A549 (cell line): Measurements from ENCODE around the gene ROPN1. TPM values are rescaled to one million over a fixed set of nuclear protein-coding genes. Genes with fewer than 3 reads are reported as not detected.

Experiments
- ATAC-seq, 2 experiments: fragments of 200-7000 bp in 1 of 2; fragments of >200 bp in 1 of 2; cut with Nextera tagmentation in 1 of 2; cut with Tn5 transposase in 1 of 2; 3 replicates each; pipeline versions ENCODE4 v1.8.0 to v1.9.1; 2018 to 2020; ENCODE audit warnings: mild to moderate bottlenecking in 1 of 2, moderate library complexity in 1 of 2
- CTCF ChIA-PET: fragments of 300-600 bp; sonication (Branson Sonifier 250); formaldehyde crosslinking; extraction: SDS; loops from one replicate; lab custom pipeline; 2021; ENCODE audit warnings: antibody characterized with exemption, inconsistent platforms; lab: Yijun Ruan, JAX
- POLR2A ChIA-PET: fragments of 350-600 bp; formaldehyde crosslinking; extraction: SDS; loops from one replicate; lab custom pipeline; 2021; ENCODE audit warnings: antibody characterized with exemption, inconsistent platforms; lab: Yijun Ruan, JAX
- DNase-seq, 2 experiments: peaks; one replicate each; pipeline versions ENCODE4 v3.0.0 to v3.0.0-alpha.2; 2011 to 2016; ENCODE audit warnings: low read depth in 1 of 2, low spot score in 1 of 2
- FAIRE-seq: peaks from 2 replicates; lab custom pipeline; 2011; peaks lifted over from hg19 to GRCh38; lab: Jason Lieb, UNC
- H3K27ac ChIP-seq, 2 experiments: fragments of >200 bp; sonication (Bioruptor Twin); formaldehyde crosslinking; 3 replicates each; pipeline ENCODE4 v1.5.1; 2016 to 2017
- H3K4me1 ChIP-seq: fragments of >200 bp; sonication (Bioruptor Twin); formaldehyde crosslinking; 3 replicates; pipeline ENCODE4 v1.6.1; 2016
- H3K4me2 ChIP-seq: fragments of >200 bp; sonication (Bioruptor Twin); formaldehyde crosslinking; 3 replicates; pipeline ENCODE4 v1.6.1; 2016
- H3K4me3 ChIP-seq: fragments of >200 bp; sonication (Bioruptor Twin); formaldehyde crosslinking; 3 replicates; pipeline ENCODE4 v1.5.1; 2016
- H3K9me3 ChIP-seq: fragments of >200 bp; sonication (Bioruptor Twin); formaldehyde crosslinking; 3 replicates; pipeline ENCODE4 v1.6.1; 2016
- ATOH8 ChIP-seq: fragments of 250-450 bp; sonication (Bioruptor Pico); IDR thresholded peaks from 2 replicates; pipeline ENCODE4 v1.5.0; 2020; ENCODE audit warnings: low read depth, mild to moderate bottlenecking, moderate library complexity
- BHLHE40 ChIP-seq: IDR thresholded peaks from 2 replicates; pipeline ENCODE4 v1.6.1; 2012; ENCODE audit warnings: low read depth, low read length, inconsistent platforms
- CBX2 ChIP-seq: fragments of 200-600 bp; sonication (generic); IDR thresholded peaks from 2 replicates; pipeline ENCODE4 v1.6.1; 2016; ENCODE audit warnings: low read depth, mild to moderate bottlenecking, borderline replicate concordance
- CEBPB ChIP-seq, 2 experiments: fragments of >200 bp in 1 of 2; sonication (Bioruptor Twin) in 1 of 2; formaldehyde crosslinking in 1 of 2; IDR thresholded peaks; 2 replicates each; pipeline ENCODE4 v1.6.1; 2012 to 2016
- CHD2 ChIP-seq: fragments of 150-350 bp; IDR thresholded peaks from 2 replicates; pipeline ENCODE4 v1.6.1; 2014; ENCODE audit warnings: low read length; ENCODE audit not compliant: partially characterized antibody
- CHD4 ChIP-seq: fragments of 200-600 bp; sonication (generic); IDR thresholded peaks from 2 replicates; pipeline ENCODE4 v1.6.1; 2016; ENCODE audit warnings: antibody characterized with exemption, mild to moderate bottlenecking, borderline replicate concordance
- E2F6 ChIP-seq: IDR thresholded peaks from 2 replicates; pipeline ENCODE4 v1.6.1; 2012; ENCODE audit warnings: low read depth, borderline replicate concordance
- EP300 ChIP-seq, 2 experiments: fragments of >200 bp; sonication (Bioruptor Twin); formaldehyde crosslinking; IDR thresholded peaks; 2 replicates in 1 of 2; 3 replicates in 1 of 2; pipeline ENCODE4 v1.6.1; 2016 to 2017
- ESRRA ChIP-seq: fragments of 150-350 bp; IDR thresholded peaks from 2 replicates; pipeline ENCODE4 v1.6.1; 2014; ENCODE audit warnings: mild to moderate bottlenecking, low read length, borderline replicate concordance
- FOSL2 ChIP-seq, 2 experiments: fragments of 450-650 bp in 1 of 2; fragments of >200 bp in 1 of 2; sonication (Bioruptor Twin) in 1 of 2; formaldehyde crosslinking; IDR thresholded peaks; 2 replicates each; pipeline versions ENCODE4 v1.5.0 to v1.6.1; 2016 to 2020; ENCODE audit warnings: mild to moderate bottlenecking in 1 of 2, moderate library complexity in 1 of 2
- FOXS1 ChIP-seq: fragments of 250-450 bp; sonication (Bioruptor Pico); IDR thresholded peaks from 2 replicates; pipeline ENCODE4 v1.5.0; 2020; ENCODE audit warnings: mild to moderate bottlenecking, moderate library complexity
- GATA3 ChIP-seq: IDR thresholded peaks from 2 replicates; pipeline ENCODE4 v1.6.1; 2012; ENCODE audit warnings: borderline replicate concordance
- HMGXB4 ChIP-seq: fragments of 250-450 bp; sonication (Bioruptor Pico); IDR thresholded peaks from 2 replicates; pipeline ENCODE4 v1.5.0; 2021; ENCODE audit warnings: mild to moderate bottlenecking, moderate library complexity, borderline replicate concordance
- HOXA7 ChIP-seq: fragments of 250-450 bp; sonication (Bioruptor Pico); IDR thresholded peaks from 2 replicates; pipeline ENCODE4 v1.5.0; 2020; ENCODE audit warnings: mild to moderate bottlenecking, moderate library complexity
- HOXB13 ChIP-seq: fragments of 250-450 bp; sonication (Bioruptor Pico); IDR thresholded peaks from 2 replicates; pipeline ENCODE4 v1.5.0; 2020; ENCODE audit warnings: low read depth, mild to moderate bottlenecking, moderate library complexity
- JUN ChIP-seq, 2 experiments: fragments of >200 bp; sonication (Bioruptor Twin); formaldehyde crosslinking; IDR thresholded peaks; 2 replicates in 1 of 2; 3 replicates in 1 of 2; pipeline ENCODE4 v1.6.1; 2016 to 2017
- MYC ChIP-seq: IDR thresholded peaks from 2 replicates; pipeline ENCODE4 v1.6.1; 2012; ENCODE audit warnings: mild to moderate bottlenecking, inconsistent platforms, low read length, improper control_type of control experiment, borderline replicate concordance
- PBX3 ChIP-seq: IDR thresholded peaks from 2 replicates; pipeline ENCODE4 v1.6.1; 2012
- POLR2A ChIP-seq: IDR thresholded peaks from 2 replicates; pipeline ENCODE4 v1.6.1; 2012; ENCODE audit warnings: mild to moderate bottlenecking, low read length
- POLR2AphosphoS2 ChIP-seq: conservative IDR thresholded peaks from 2 replicates; pipeline ENCODE4 v1.6.1; 2012; ENCODE audit warnings: low read length, improper control_type of control experiment, inconsistent platforms
- RARB ChIP-seq: fragments of 250-450 bp; sonication (Bioruptor Pico); IDR thresholded peaks from 2 replicates; pipeline ENCODE4 v1.8.0; 2021; ENCODE audit warnings: mild to moderate bottlenecking, moderate library complexity
- RCOR1 ChIP-seq: fragments of 150-350 bp; IDR thresholded peaks from 2 replicates; pipeline ENCODE4 v1.6.1; 2014; ENCODE audit warnings: antibody characterized with exemption, low read length, low read depth
- REST ChIP-seq: fragments of 200-600 bp; sonication (generic); IDR thresholded peaks from 2 replicates; pipeline ENCODE4 v1.6.1; 2016; ENCODE audit warnings: antibody characterized with exemption, mild to moderate bottlenecking, moderate library complexity
- TP53 ChIP-seq: fragments of 250-450 bp; sonication (Bioruptor Pico); IDR thresholded peaks from 2 replicates; pipeline ENCODE4 v1.5.0; 2021; ENCODE audit warnings: mild to moderate bottlenecking, moderate library complexity
- ZFP36 ChIP-seq: fragments of 450-650 bp; IDR thresholded peaks from 2 replicates; pipeline ENCODE4 v1.6.1; 2014; ENCODE audit warnings: borderline replicate concordance; ENCODE audit not compliant: partially characterized antibody
- ZNF302 ChIP-seq: fragments of 250-450 bp; sonication (Bioruptor Pico); IDR thresholded peaks from 2 replicates; pipeline ENCODE4 v1.9.0; 2021; ENCODE audit warnings: inconsistent platforms, mild to moderate bottlenecking, moderate library complexity
- WGBS: methylation state at CpG from one replicate; pipeline ENCODE4 v1.1.6; 2017; ENCODE audit errors: missing lambda C conversion rate; 5-methylcytosine and 5-hydroxymethylcytosine counted together
- polyA plus RNA-seq, 4 experiments: library from polyadenylated mRNA; depleted of rRNA in 3 of 4; stranded (reverse); fragments of >200 nt; fragmentation: RNase III in 1 of 4; extraction: RNeasy Plus Mini Kit Qiagen cat#74134 plus additional on column Dnase treatment in 1 of 4; gene quantifications; 2 replicates in 3 of 4; 3 replicates in 1 of 4; pipeline ENCODE4 v1.2.3, GENCODE V29; 2011 to 2017

ROPN1 gene
- polyA plus RNA-seq, 2 of the 4 experiments (the other 2 are of a cell fraction) = not detected

- TF ChIP-seq ZNF302 = no peak
- no peak for TF ChIP-seq ESRRA
- no peak for TF ChIP-seq CHD2
- TF ChIP-seq TP53 = no peak
- TF ChIP-seq E2F6 = no peak
- Histone ChIP-seq H3K27ac (no peak overlapping the region), H3K9me3 (no peaks in the 10 kb centered on the region), H3K4me3 (no peak overlapping the region), H3K4me1 (0 out of 3 replicates have a peak, but pooled peaks cover 2% of the 10 kb centered on the region), H3K4me2 (no peak overlapping the region)
- 96% methylated on average over 9 of the region's 9 CpGs for WGBS
- CTCF ChIA-PET = interaction anchor here (0.9 kb wide), 1 partner anchor 12 kb away, joined by 3 read pairs; no protein-coding TSS in a partner anchor
- ATAC-seq = no peak
- no peak for FAIRE-seq
- POLR2A ChIA-PET = no interaction called here
- DNase-seq = no peak
Observed at GRCh38 chr3:123929325-123929724, 62.6 kb downstream of the ROPN1 start.

- H3K4me1 ChIP-seq = no peaks in the 10 kb centered on the region
- FAIRE-seq = no peak
Observed at GRCh38 chr3:123926396-123926795, 65.5 kb downstream of the ROPN1 start.

GRCh38 chr3:123920868-123921267 lies 71.1 kb downstream of the ROPN1 start:
- Histone ChIP-seq H3K9me3 (peaks cover 3% of the 10 kb centered on the region; the same call in 2 of the 3 replicates), H3K4me3 (no peak overlapping the region), H3K4me1 (no peaks in the 10 kb centered on the region), H3K27ac (no peak overlapping the region), H3K4me2 (no peak overlapping the region)
- TF ChIP-seq HMGXB4 (CRISPR knock-in tag) (no peak), CBX2 (no peak), GATA3 (no peak), FOSL2 (IDR thresholded peaks at IDR 0.05) (no peak), FOSL2 (CRISPR knock-in tag; IDR thresholded peaks at IDR 0.05) (no peak), CHD4 (no peak), TP53 (no peak), RARB (CRISPR knock-in tag) (no peak), CEBPB (IDR thresholded peaks at IDR 0.05) (no peak), HOXB13 (CRISPR knock-in tag) (no peak), FOXS1 (no peak), RCOR1 (no peak), POLR2AphosphoS2 (no peak), HOXA7 (no peak), REST (no peak), JUN (IDR thresholded peaks at IDR 0.05) (no peak)
- ChIA-PET CTCF (interaction anchor here (1.0 kb wide), 1 partner anchor 197 kb away, joined by 3 read pairs; no protein-coding TSS in a partner anchor), POLR2A (no interaction called here)
- no peak for ATAC-seq
- no peak for FAIRE-seq
- DNase-seq = no peak

More at GRCh38 chr3:123926396-123926795, 65.5 kb downstream of the ROPN1 start:
- no peak for TF ChIP-seq PBX3
- TF ChIP-seq ATOH8 (CRISPR knock-in tag) = no peak
- no peak for TF ChIP-seq BHLHE40
- TF ChIP-seq POLR2A = no peak
- no peak for TF ChIP-seq ZFP36
- no peak for TF ChIP-seq GATA3
- TF ChIP-seq MYC = no peak
- no peak for TF ChIP-seq EP300 (IDR thresholded peaks at IDR 0.05)
- TF ChIP-seq, all 56 proteins: peak for 0
- ChIA-PET POLR2A (no interaction called here), CTCF (no interaction called here)
- no peak overlapping the region for H3K4me2 ChIP-seq
- H3K4me3 ChIP-seq = no peak overlapping the region
- ATAC-seq = no peak
- no peaks in the 10 kb centered on the region; the same call in 2 of the 3 replicates for H3K9me3 ChIP-seq
- DNase-seq = no peak
- H3K27ac ChIP-seq = no peak overlapping the region
